ENCODE data around the gene CHST15. TPM values are rescaled to one million over a fixed set of nuclear protein-coding genes. Genes with fewer than 3 reads are reported as not detected.

CHST15 gene
- total and polyA plus RNA-seq, 8 donors, result 2.6 to 30.4 (median 14.6) TPM

GRCh38 chr10:124003070-124003419 is 90.4 kb downstream of the CHST15 start:
- intact Hi-C loops (cut with DNase I; ENCODE audit: low total_unique reads), result loop anchor here (5.0 to 10.0 kb wide), 2 partner anchors 82 to 374 kb away; no protein-coding TSS in a partner anchor
- Histone ChIP-seq H3K9me3 (no peaks in the 10 kb centered on the region), H3K4me3 (no peak overlapping the region), H3K36me3 (peaks cover 0 to 28% (median 9%) of the 10 kb centered on the region in 4 donors), H3K4me1 (peaks cover 0 to 27% (median 11%) of the 10 kb centered on the region in 4 donors), H3K27ac (peak overlapping the region in 1 of 5 donors; percentile 83), H3K27me3 (no peaks in the 10 kb centered on the region)
- WGBS, 5 donors, result 84 to 96% (median 87%) methylated on average over 5 to 7 of the region's 7 CpGs
- no peak for TF ChIP-seq CTCF (IDR thresholded peaks at IDR 0.05)
- no peak for TF ChIP-seq EP300 (IDR thresholded peaks at IDR 0.05)
- TF ChIP-seq POLR2AphosphoS5 (IDR thresholded peaks at IDR 0.05), result no peak
- no peak for TF ChIP-seq POLR2A (IDR thresholded peaks at IDR 0.05)
- peak in 1 of 2 donors; percentile 9 for DNase-seq

DNA sequence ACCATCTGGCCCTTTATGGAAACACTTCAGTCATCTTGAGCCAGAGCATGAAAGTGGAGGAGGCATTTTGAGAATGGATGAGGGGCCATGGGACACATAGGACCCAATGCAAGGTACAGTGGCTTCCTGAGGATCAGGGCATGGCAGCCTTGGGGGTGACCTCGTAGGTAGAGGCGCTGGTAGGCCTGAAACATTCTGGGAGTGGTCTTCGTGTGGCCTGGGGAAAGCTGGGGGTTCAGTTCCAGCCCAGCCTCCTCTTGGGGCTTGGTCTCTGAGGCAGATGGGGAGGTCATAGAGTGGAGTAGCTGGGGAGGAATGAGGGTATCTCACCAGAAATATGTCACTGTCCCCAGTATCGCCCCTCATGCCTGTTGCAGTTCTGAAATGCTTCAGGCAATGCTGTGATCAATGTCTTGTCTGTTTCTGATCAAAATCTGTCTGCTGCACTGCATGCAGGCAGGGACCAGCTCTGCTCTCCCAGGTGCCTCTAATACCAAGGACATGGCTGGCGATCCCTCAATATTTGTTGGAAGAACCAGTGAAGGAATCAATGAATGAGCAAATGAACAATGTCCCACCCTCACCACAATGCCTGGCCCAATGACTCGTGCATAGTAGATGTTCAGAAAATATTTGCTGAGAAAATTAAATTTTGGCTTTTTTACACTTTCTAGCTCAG is 90.9 kb downstream of the CHST15 start:
- intact Hi-C loops (cut with DNase I; ENCODE audit: low total_unique reads), result loop anchor here (5.0 to 10.0 kb wide), 2 partner anchors 82 to 375 kb away; no protein-coding TSS in a partner anchor

DNA sequence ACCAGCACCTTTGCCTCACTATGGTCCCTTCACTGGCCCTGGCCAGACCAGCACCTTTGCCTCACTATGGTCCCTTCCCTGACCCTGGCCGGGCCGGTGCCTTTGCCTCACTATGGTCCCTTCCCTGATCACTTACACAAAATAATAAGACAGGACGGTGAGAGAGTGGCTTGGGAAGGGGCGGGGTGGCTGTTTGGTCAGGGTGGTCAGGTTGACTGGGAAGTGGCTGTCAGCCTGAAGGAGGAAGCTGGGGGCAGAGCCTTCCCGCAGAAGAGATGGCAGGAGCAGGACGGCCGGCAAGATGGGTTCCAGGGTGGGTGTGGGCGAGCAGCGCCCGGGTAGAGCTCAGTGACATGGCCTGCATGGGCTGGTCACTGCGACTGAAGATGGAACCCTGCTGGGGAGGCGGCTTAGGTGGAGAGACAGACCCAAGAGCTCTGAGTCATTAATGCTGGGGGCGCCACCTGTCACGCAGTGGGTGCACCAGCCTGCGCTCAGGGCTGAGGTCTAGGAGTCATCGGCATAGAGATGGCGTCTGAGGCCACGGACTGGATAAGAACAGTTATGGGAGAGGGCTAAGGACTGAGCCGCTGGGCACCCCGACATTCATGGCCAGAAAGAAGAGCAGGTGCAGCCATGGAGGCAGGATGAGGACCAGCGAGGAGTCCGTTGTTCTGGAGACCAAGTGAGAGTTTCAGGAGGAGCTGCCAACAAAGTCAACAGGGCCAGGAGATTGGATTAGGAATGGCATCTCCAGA is 91.8 kb downstream of the CHST15 start:
- intact Hi-C loops (cut with DNase I; ENCODE audit: low total_unique reads), result loop anchor here (5.0 to 10.0 kb wide), 2 partner anchors 83 to 376 kb away; no protein-coding TSS in a partner anchor
- 89 to 92% (median 91%) methylated on average over 21 to 22 of the region's 22 CpGs for WGBS, 5 donors
- peak in 1 of 2 donors; percentile 23 for DNase-seq
- TF ChIP-seq POLR2AphosphoS5 (IDR thresholded peaks at IDR 0.05), result no peak
- TF ChIP-seq CTCF (IDR thresholded peaks at IDR 0.05), result no peak
- no peak for TF ChIP-seq EP300 (IDR thresholded peaks at IDR 0.05)
- TF ChIP-seq POLR2A (IDR thresholded peaks at IDR 0.05), result no peak
- H3K36me3 ChIP-seq, result peaks cover 0 to 22% (median 2%) of the 10 kb centered on the region in 4 donors
- no peak overlapping the region for H3K4me3 ChIP-seq
- H3K27ac ChIP-seq, result no peak overlapping the region
- no peaks in the 10 kb centered on the region for H3K9me3 ChIP-seq
- no peaks in the 10 kb centered on the region for H3K27me3 ChIP-seq
- peaks cover 0 to 31% (median 14%) of the 10 kb centered on the region in 4 donors for H3K4me1 ChIP-seq

More for the DNA sequence above, 90.9 kb downstream of the CHST15 start:
- Histone ChIP-seq H3K27me3 (no peaks in the 10 kb centered on the region), H3K4me1 (peaks cover 0 to 27% (median 12%) of the 10 kb centered on the region in 4 donors), H3K27ac (no peak overlapping the region), H3K9me3 (no peaks in the 10 kb centered on the region), H3K36me3 (peaks cover 0 to 28% (median 4%) of the 10 kb centered on the region in 4 donors), H3K4me3 (no peak overlapping the region)
- TF ChIP-seq EP300 (IDR thresholded peaks at IDR 0.05) (no peak), CTCF (IDR thresholded peaks at IDR 0.05) (no peak), POLR2AphosphoS5 (IDR thresholded peaks at IDR 0.05) (no peak), POLR2A (IDR thresholded peaks at IDR 0.05) (no peak)
- DNase-seq, result no peak
- WGBS, 5 donors, result 69 to 85% (median 74%) methylated on average over 6 of the region's 6 CpGs

DNA sequence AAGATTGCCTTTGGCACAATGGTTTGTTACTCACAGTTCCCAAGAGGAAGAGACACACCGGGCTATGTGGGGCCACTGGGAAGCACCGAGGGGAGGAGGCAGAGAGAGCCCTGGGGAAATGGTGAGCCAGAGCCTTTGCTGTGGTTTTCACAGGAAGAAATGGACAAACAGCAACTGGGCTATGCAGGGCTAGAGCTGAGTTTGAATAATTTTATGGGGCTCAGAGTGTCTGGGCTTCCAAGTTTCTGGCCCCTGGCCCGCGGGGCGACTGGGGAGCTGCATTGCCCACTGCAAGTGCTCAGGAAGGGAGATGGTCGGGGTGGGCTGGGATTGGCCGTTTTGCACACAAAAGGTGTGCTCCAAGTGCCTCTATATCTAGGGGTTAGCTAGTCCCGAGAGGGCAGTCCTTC is 92.6 kb downstream of the CHST15 start:
- intact Hi-C loops (cut with DNase I; ENCODE audit: low total_unique reads), result loop anchor here (5.0 to 10.0 kb wide), 2 partner anchors 84 to 377 kb away; no protein-coding TSS in a partner anchor
- H3K4me3 ChIP-seq, result no peak overlapping the region
- H3K27ac ChIP-seq, result no peak overlapping the region
- TF ChIP-seq CTCF (IDR thresholded peaks at IDR 0.05) (no peak), POLR2A (IDR thresholded peaks at IDR 0.05) (no peak), EP300 (IDR thresholded peaks at IDR 0.05) (no peak), POLR2AphosphoS5 (IDR thresholded peaks at IDR 0.05) (no peak)
- WGBS, 5 donors, result 81 to 88% (median 81%) methylated on average over 8 of the region's 8 CpGs
- no peaks in the 10 kb centered on the region for H3K27me3 ChIP-seq
- DNase-seq, result no peak
- H3K9me3 ChIP-seq, result no peaks in the 10 kb centered on the region
- peaks cover 1 to 31% (median 14%) of the 10 kb centered on the region in 4 donors for H3K4me1 ChIP-seq
- H3K36me3 ChIP-seq, result peaks cover 0 to 15% (median 2%) of the 10 kb centered on the region in 4 donors
